Measurements from ENCODE around the gene FBXL7. TPM values are rescaled to one million over a fixed set of nuclear protein-coding genes. Genes with fewer than 3 reads are reported as not detected.

Gene FBXL7
- total RNA-seq, 4 donors from 2014 or later = 6.5 to 37.0 (median 19.7) TPM

GRCh38 chr5:15571081-15571480 lies 71.1 kb downstream of the FBXL7 start:
- Histone ChIP-seq H3K4me3 (no peak overlapping the region), H3K27ac (no peak overlapping the region), H3K4me1 (no peaks in the 10 kb centered on the region), H3K36me3 (no peaks in the 10 kb centered on the region), H3K27me3 (no peaks in the 10 kb centered on the region), H3K9me3 (no peaks in the 10 kb centered on the region)
- intact Hi-C loops (cut with DNase I; ENCODE audit: low total_unique reads) = no loop called here
- no peak for DNase-seq
- TF ChIP-seq POLR2A (IDR thresholded peaks at IDR 0.05) = no peak
- TF ChIP-seq CTCF (IDR thresholded peaks at IDR 0.05) = no peak

- Histone ChIP-seq H3K36me3 (no peaks in the 10 kb centered on the region), H3K27me3 (no peaks in the 10 kb centered on the region), H3K27ac (no peak overlapping the region), H3K9me3 (no peaks in the 10 kb centered on the region), H3K4me1 (no peaks in the 10 kb centered on the region), H3K4me3 (no peak overlapping the region)
- DNase-seq = no peak
- TF ChIP-seq POLR2A (IDR thresholded peaks at IDR 0.05) = no peak
- intact Hi-C loops (cut with DNase I; ENCODE audit: low total_unique reads) = no loop called here
Measured at GRCh38 chr5:15571618-15572017, 71.6 kb downstream of the FBXL7 start.

- intact Hi-C loops (cut with DNase I; ENCODE audit: low total_unique reads) = no loop called here
- no peak for TF ChIP-seq CTCF (IDR thresholded peaks at IDR 0.05)
- Histone ChIP-seq H3K27me3 (no peaks in the 10 kb centered on the region), H3K4me1 (no peaks in the 10 kb centered on the region), H3K27ac (no peak overlapping the region), H3K9me3 (no peaks in the 10 kb centered on the region), H3K36me3 (no peaks in the 10 kb centered on the region), H3K4me3 (no peak overlapping the region)
- no peak for DNase-seq
Measured at GRCh38 chr5:15573590-15573989, 73.6 kb downstream of the FBXL7 start.

GRCh38 chr5:15574128-15574527 lies 74.1 kb downstream of the FBXL7 start:
- no peak for TF ChIP-seq POLR2A (IDR thresholded peaks at IDR 0.05)
- TF ChIP-seq CTCF (IDR thresholded peaks at IDR 0.05) = no peak
- no peaks in the 10 kb centered on the region for H3K4me1 ChIP-seq
- intact Hi-C loops (cut with DNase I; ENCODE audit: low total_unique reads) = no loop called here
- DNase-seq = no peak
- H3K4me3 ChIP-seq = no peak overlapping the region
- H3K9me3 ChIP-seq = no peaks in the 10 kb centered on the region
- no peaks in the 10 kb centered on the region for H3K27me3 ChIP-seq
- no peaks in the 10 kb centered on the region for H3K36me3 ChIP-seq
- H3K27ac ChIP-seq = no peak overlapping the region

- Histone ChIP-seq H3K4me1 (no peaks in the 10 kb centered on the region), H3K27ac (peak overlapping the region; percentile 36 to 53)
Measured at GRCh38 chr5:15574806-15575325, 74.9 kb downstream of the FBXL7 start.

More at GRCh38 chr5:15574806-15575325, 74.9 kb downstream of the FBXL7 start:
- no peak overlapping the region for H3K4me3 ChIP-seq
- H3K36me3 ChIP-seq = no peaks in the 10 kb centered on the region
- intact Hi-C loops (cut with DNase I; ENCODE audit: low total_unique reads) = no loop called here
- no peaks in the 10 kb centered on the region for H3K27me3 ChIP-seq
- no peaks in the 10 kb centered on the region for H3K9me3 ChIP-seq
- no peak for DNase-seq
- TF ChIP-seq CTCF (IDR thresholded peaks at IDR 0.05) (no peak), POLR2A (IDR thresholded peaks at IDR 0.05) (no peak)
